Activated CD8-positive, alpha-beta memory T cell treated with anti-CD3 and anti-CD28 coated beads, Interleukin-2, amount 50 U/mL, for 4 hours (primary cell): ENCODE data around the gene CXCL6.

Source experiments
- DNase-seq: peaks from one replicate; pipeline ENCODE4 v3.0.0-alpha.2; 2020

Gene CXCL6

DNA sequence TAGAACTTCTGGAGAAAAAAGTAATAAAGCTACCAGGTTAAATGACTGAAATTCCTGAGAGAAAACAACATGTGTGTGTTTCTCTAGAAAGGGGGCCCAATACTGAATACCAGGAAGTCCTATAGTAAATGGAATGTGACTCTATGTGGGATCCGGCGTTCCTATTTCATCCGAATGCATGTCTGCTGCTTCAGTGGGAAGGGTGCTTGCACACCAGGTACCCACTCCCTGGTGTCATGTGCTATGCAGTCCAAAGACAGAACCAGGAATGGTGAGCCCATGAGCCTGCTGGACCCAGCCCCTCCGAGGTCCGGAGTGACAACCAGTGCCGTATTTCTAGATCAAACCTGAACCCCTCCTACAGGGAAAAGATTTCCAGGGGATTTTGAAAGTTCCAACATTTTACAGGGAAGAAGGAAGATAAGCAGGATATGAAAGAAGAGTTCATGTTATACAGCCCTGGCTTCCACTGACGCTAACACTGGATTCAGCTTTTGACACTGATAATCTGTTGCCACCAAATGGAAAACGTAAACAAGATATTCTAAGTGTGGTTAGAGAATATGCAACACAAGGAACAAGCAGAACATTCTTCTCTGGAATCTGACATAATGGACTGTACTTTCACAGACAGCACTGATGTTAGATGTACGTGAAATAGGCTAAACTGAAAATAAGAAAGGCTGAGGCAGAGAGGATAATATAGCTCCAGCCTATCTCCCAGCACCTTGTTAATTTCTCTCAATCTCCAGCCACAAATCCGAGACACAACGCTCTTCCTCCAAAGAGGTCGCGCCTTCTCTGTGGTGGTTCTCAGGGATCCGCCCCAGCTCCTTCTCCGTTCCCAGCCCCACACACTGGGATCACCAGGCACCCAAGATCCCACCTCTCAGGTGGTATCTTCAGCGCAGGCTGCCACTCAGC lies 32.0 kb downstream of the CXCL6 start:
- no peak for DNase-seq

DNA sequence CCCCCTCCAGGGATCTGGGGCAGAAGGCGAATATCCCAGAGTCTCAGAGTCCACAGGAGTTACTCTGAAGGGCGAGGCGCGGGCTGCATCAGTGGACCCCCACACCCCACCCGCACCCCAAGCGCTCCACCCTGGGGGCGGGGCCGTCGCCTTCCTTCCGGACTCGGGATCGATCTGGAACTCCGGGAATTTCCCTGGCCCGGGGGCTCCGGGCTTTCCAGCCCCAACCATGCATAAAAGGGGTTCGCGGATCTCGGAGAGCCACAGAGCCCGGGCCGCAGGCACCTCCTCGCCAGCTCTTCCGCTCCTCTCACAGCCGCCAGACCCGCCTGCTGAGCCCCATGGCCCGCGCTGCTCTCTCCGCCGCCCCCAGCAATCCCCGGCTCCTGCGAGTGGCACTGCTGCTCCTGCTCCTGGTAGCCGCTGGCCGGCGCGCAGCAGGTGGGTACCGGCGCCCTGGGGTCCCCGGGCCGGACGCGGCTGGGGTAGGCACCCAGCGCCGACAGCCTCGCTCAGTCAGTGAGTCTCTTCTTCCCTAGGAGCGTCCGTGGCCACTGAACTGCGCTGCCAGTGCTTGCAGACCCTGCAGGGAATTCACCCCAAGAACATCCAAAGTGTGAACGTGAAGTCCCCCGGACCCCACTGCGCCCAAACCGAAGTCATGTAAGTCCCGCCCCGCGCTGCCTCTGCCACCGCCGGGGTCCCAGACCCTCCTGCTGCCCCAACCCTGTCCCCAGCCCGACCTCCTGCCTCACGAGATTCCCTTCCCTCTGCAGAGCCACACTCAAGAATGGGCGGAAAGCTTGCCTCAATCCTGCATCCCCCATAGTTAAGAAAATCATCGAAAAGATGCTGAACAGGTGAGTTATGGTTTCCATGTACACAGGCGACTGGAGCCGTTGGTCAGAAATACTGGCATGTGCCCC lies 32.9 kb downstream of the CXCL6 start, which contains the start of gene CXCL1:
Gene CXCL1 (plus strand): TSS at position 264 of the 926 bp plus-strand sequence. CDS start 78 bp downstream, at position 342.
- no peak for DNase-seq

DNA sequence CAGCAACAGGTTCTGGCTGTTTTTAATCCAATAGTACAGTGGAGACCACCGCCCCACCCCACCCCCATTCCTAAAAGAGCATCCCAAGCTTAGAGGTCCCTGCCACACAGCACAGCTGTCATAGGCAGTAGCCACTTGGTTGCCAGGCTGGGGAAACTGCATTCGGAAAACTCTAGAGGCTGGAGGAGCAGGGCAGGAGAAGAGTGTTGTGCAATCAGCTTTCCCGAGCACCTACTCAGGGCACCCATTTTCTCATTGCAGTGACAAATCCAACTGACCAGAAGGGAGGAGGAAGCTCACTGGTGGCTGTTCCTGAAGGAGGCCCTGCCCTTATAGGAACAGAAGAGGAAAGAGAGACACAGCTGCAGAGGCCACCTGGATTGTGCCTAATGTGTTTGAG lies 33.8 kb downstream of the CXCL6 start:
- no peak for DNase-seq

DNA sequence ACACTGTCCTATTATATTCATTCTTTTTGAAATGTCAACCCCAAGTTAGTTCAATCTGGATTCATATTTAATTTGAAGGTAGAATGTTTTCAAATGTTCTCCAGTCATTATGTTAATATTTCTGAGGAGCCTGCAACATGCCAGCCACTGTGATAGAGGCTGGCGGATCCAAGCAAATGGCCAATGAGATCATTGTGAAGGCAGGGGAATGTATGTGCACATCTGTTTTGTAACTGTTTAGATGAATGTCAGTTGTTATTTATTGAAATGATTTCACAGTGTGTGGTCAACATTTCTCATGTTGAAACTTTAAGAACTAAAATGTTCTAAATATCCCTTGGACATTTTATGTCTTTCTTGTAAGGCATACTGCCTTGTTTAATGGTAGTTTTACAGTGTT lies 34.3 kb downstream of the CXCL6 start:
- no peak for DNase-seq

DNA sequence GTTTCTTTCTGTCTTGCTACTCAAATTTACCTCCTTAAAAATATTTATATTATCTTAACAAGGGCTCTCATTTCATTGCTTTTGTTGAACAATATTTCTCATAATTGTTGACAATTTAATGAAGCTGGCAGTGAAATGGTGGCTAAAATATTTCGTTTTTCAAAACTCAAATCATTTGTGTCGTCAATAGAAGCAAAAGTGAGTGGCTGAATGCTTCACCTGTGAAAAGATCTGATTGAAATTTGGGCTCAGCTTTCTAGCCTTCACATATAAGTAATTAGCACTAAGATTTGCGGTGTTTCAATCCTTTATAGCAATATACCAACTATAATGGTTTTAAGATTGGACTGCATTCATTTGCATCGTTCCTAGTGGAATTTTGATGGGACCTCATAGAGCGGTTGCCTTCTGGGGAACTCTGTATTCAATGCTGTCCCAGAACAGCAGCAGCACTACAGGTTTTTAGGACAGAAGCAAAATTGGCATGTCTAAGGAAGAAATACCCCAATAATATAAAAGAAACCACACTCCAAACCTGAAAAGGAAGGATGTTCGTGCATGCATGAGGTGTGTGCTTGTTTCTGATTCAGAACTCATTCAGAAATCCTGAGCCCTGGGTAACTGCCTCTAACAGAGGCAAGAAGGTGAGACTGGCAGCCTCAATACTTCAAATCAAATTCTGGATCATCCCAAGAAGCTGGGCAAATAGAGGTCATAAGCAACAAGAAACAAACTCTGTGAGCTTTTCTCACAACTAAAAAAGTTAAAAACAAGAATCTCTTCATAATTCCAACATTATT lies 35.2 kb downstream of the CXCL6 start:
- DNase-seq: no peak

DNA sequence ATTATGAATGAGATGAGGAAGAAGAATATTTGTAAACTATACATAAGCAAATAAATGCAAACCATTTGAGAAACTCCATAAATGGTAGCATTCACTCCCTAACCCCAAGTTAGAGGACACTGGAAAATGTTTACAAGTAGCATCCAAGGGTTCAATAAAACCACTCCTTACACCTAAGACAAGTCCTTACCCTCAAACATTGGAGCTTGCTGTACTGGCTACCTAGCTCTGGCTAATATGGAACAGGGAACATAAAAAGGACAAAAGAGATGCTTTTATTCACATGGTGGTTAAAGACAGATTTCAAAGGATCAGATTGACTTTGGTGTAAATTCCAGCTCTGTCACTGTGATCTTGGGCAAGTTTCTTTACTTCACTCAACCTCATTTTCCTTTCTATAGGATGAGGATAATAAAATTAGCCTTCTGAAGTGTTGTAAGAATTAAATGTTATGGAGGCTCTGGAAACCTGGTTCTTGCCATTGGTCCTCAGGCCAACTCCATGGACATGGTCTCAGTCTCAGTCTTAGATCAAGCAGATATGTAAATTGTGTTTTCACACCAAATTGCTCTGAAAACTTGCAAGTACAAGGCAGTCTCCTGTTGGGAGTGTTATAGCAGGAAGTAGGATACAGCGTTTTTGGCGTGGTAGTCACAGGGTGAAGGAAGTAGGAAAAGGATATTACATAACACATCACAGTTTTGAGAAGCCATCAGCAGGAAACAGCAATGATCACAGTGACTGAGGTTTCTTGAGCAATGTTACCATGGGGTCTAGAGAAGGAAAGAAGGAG lies 36.0 kb downstream of the CXCL6 start:
- no peak for DNase-seq

DNA sequence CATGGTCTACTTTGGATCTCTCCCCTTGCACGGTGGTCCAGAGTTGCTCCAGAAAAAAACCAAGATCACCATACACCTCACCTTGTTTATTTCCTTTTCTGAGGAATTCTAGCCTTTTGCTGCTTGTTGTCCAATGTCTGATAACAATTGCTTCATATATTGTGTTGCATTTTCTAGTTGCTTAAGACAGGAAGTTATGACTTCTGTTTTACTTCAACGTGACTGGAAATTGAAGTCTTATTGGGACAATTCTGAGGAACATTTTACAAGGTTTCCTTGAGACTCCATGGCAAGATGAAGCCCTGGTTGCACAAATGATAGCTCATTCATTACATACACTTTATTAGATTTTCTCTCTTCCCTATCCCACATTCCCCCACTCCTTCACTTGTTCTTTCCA lies 37.9 kb downstream of the CXCL6 start:
- DNase-seq: no peak

DNA sequence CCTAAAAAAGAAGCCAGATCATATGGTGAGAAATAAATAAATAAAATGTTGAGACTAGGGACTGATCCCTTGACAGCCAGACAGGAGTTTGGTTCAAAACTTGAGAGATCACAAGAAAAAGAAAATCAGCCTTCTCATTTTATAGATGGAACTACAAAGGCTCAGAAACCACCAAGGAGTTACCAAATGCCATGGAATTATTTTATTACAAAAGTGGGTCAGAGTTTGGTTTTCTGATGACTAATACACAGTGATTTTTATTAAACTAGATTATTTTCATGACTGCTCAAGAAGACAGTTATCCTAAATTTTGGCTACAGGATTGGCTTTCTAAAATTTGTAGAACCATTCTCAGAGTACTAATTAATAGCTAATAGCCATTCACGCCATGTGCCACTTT lies 38.9 kb downstream of the CXCL6 start:
- no peak for DNase-seq

DNA sequence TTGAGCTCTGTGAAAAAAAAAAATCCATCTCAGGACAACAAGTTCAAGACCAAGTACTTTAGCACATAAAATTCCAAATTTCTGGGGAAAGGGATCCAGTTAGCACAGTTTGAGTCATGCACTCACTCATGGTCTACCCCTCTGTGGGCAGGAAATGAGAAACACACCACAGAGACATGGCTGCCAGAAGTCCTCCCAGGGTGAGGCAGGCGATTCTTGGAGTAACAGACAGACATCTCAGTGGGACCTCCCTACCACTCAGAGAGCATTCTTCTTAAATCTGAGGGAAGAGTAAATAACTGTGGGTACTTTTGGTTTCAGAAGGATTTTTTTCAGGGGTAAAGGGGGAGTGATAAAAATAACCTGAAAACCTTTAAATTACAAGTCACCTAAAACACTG lies 46.8 kb downstream of the CXCL6 start:
- no peak for DNase-seq

DNA sequence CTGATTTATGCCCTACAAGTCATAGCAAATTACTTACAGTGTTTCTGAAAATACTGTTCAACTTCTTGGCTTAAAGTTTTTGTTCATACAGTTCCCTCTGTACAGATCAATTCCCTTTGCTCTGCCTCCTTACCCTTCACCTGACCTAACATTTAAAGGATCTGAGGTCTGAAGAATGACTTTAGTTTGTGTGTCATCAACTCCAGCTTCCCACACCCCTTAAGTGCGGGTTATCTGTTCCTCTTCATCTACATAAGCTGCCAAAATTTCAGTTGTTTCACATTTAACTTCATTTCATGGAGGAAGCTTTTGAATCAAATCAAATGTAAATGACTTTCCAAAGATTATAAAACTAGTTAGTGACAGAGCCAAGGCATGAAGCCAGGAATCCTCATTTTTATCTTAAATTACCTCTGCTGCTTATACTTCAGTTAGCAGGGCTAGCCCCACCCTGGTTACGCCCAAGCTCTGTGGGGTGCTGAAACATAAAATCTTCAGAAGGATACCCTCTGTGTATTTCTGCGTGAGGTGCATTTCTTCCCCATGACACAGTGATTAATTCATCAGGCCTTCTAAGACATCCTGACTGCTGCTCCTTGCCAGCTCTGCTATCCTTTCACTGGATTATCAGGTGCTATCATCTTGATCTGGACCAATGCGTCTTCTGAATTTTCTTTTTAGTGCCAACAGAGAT lies 49.2 kb downstream of the CXCL6 start:
- DNase-seq: no peak
